Sigmoid colon (tissue), 4 donors: ENCODE results near the gene DDO.

Experiments used
- EP300 ChIP-seq, 4 donors: sonication (generic); formaldehyde crosslinking; IDR thresholded peaks; one replicate each; pipeline ENCODE4 v1.6.1; 2017; ENCODE audit warnings: antibody characterized with exemption in 4 of 4
- POLR2A ChIP-seq, 2 donors: fragments of 450-650 bp; IDR thresholded peaks; one replicate each; pipeline ENCODE4 v1.6.1; 2016; ENCODE audit warnings: antibody characterized with exemption in 2 of 2, mild to moderate bottlenecking in 2 of 2, moderate library complexity in 2 of 2
- POLR2AphosphoS5 ChIP-seq, 4 donors: sonication (generic); formaldehyde crosslinking; IDR thresholded peaks; one replicate each; pipeline ENCODE4 v1.6.1; 2017; ENCODE audit warnings: antibody characterized with exemption in 4 of 4
- TF ChIP-seq, protein P1 (sequence below), 4 experiments: fragments of 450-650 bp in 3 of 4; fragments of 200-600 bp in 1 of 4; IDR thresholded peaks; one replicate each; pipeline ENCODE4 v1.5.1; 2016 to 2019; ENCODE audit warnings: antibody characterized with exemption in 4 of 4, mild to moderate bottlenecking in 3 of 4, moderate library complexity in 2 of 4

DNA sequence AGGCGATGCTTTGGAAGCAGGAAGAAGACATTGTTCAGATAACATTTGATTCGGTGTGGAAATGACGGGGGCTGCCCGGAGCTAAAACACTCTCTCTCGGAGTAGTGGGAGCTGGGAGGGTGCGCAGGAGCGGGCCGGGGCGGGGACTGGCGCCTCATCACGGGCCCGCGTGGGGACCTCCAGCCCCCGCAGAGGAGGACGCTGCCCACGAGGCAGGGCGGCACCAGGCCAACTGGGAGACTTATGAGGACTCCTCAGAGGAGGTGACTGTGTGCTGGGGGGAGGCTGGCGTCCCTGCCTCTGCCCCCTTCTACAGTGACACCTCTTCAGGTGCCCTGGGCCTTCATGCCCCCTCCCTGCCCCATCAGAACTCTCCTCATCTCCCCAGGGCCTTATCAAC lies 15.2 kb downstream of the DDO start:
- TF ChIP-seq POLR2A (IDR thresholded peaks at IDR 0.05) (no peak), POLR2AphosphoS5 (IDR thresholded peaks at IDR 0.05) (no peak), EP300 (IDR thresholded peaks at IDR 0.05) (no peak)
- TF ChIP-seq, protein P1, sequence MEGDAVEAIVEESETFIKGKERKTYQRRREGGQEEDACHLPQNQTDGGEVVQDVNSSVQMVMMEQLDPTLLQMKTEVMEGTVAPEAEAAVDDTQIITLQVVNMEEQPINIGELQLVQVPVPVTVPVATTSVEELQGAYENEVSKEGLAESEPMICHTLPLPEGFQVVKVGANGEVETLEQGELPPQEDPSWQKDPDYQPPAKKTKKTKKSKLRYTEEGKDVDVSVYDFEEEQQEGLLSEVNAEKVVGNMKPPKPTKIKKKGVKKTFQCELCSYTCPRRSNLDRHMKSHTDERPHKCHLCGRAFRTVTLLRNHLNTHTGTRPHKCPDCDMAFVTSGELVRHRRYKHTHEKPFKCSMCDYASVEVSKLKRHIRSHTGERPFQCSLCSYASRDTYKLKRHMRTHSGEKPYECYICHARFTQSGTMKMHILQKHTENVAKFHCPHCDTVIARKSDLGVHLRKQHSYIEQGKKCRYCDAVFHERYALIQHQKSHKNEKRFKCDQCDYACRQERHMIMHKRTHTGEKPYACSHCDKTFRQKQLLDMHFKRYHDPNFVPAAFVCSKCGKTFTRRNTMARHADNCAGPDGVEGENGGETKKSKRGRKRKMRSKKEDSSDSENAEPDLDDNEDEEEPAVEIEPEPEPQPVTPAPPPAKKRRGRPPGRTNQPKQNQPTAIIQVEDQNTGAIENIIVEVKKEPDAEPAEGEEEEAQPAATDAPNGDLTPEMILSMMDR (IDR thresholded peaks at IDR 0.05), result no peak
